Endothelial cell (in vitro differentiated cells): ENCODE results near the gene BEND6. TPM values are rescaled to one million over a fixed set of nuclear protein-coding genes. Genes with fewer than 3 reads are reported as not detected.

Experiments used
- DNase-seq: peaks from one replicate; pipeline ENCODE4 v3.0.0; 2021; ENCODE audit warnings: low spot score
- H3K27ac Mint-ChIP-seq: one replicate; pipeline ENCODE4 v1.8.0; 2021; ENCODE audit warnings: mixed read lengths, inconsistent platforms; ENCODE audit not compliant: unreplicated experiment
- H3K27me3 Mint-ChIP-seq: one replicate; pipeline ENCODE4 v1.8.0; 2021; ENCODE audit warnings: mild to moderate bottlenecking, moderate library complexity, mixed read lengths, inconsistent platforms; ENCODE audit not compliant: unreplicated experiment
- H3K36me3 Mint-ChIP-seq: one replicate; pipeline ENCODE4 v1.8.0; 2021; ENCODE audit warnings: mild to moderate bottlenecking, low read depth, mixed read lengths, inconsistent platforms; ENCODE audit not compliant: unreplicated experiment
- H3K4me1 Mint-ChIP-seq: one replicate; pipeline ENCODE4 v1.8.0; 2021; ENCODE audit warnings: mild to moderate bottlenecking, mixed read lengths, inconsistent platforms; ENCODE audit not compliant: unreplicated experiment
- H3K4me3 Mint-ChIP-seq: one replicate; pipeline ENCODE4 v1.8.0; 2021; ENCODE audit warnings: mild to moderate bottlenecking, mixed read lengths, inconsistent platforms; ENCODE audit not compliant: unreplicated experiment
- H3K9me3 Mint-ChIP-seq: one replicate; pipeline ENCODE4 v1.8.0; 2021; ENCODE audit warnings: mixed read lengths, inconsistent platforms; ENCODE audit not compliant: unreplicated experiment
- total RNA-seq: library from RNA; stranded (reverse); fragmentation: NEBNext Ultra II Directional; extraction: Animal tissue kit (Norgen Biotek cat#: 25700); gene quantifications from one replicate; pipeline ENCODE4 v1.2.1, GENCODE V29; 2021; ENCODE audit not compliant: unreplicated experiment
- TF ChIP-seq, protein P1 (sequence below): fragments of 200-600 bp; sonication (generic); IDR thresholded peaks from one replicate; pipeline ENCODE4 v1.5.0; 2021; ENCODE audit warnings: antibody characterized with exemption; ENCODE audit not compliant: unreplicated experiment

The BEND6 gene
- total RNA-seq, 1 donor from 2014 or later = 0.97 TPM

DNA sequence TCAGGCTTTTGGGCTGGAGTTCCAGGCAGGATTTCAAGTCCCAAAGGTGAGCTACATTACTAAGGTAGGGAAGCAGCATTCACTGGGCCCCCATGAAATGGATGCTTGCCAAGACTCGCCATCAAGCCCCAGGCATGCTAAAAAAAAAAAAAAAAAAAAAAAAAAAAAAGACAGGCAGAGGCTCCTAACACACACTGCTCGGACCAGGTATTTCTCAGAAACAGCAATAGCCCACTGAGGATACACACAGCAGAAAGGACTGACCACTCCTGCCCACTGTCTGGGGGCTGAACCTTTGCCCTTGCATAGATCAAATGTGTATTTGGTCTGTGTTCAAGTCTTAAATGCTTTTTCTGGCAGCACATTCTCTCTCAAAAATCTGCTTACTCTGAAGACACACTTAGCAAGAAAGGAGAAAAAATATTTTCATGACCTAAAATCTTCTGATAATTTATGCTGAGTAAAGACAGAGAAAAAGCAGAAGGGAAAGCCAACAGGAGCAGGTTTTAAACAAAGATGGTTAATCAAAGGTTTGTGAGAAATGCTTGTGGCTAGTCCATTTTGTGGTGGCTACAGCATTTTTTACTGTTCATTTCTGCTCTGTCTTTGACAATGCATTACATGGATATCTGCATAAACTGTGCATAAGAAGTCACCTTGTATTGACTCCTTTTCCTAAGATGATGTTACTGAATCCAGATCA is 37.9 kb upstream of the BEND6 start:
- Mint-ChIP-seq H3K9me3 (no peaks in the 10 kb centered on the region), H3K4me1 (no peaks in the 10 kb centered on the region), H3K27ac (no peak overlapping the region), H3K36me3 (no peaks in the 10 kb centered on the region), H3K4me3 (no peak overlapping the region), H3K27me3 (no peaks in the 10 kb centered on the region)
- DNase-seq = no peak
- TF ChIP-seq, protein P1, sequence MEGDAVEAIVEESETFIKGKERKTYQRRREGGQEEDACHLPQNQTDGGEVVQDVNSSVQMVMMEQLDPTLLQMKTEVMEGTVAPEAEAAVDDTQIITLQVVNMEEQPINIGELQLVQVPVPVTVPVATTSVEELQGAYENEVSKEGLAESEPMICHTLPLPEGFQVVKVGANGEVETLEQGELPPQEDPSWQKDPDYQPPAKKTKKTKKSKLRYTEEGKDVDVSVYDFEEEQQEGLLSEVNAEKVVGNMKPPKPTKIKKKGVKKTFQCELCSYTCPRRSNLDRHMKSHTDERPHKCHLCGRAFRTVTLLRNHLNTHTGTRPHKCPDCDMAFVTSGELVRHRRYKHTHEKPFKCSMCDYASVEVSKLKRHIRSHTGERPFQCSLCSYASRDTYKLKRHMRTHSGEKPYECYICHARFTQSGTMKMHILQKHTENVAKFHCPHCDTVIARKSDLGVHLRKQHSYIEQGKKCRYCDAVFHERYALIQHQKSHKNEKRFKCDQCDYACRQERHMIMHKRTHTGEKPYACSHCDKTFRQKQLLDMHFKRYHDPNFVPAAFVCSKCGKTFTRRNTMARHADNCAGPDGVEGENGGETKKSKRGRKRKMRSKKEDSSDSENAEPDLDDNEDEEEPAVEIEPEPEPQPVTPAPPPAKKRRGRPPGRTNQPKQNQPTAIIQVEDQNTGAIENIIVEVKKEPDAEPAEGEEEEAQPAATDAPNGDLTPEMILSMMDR = no peak

DNA sequence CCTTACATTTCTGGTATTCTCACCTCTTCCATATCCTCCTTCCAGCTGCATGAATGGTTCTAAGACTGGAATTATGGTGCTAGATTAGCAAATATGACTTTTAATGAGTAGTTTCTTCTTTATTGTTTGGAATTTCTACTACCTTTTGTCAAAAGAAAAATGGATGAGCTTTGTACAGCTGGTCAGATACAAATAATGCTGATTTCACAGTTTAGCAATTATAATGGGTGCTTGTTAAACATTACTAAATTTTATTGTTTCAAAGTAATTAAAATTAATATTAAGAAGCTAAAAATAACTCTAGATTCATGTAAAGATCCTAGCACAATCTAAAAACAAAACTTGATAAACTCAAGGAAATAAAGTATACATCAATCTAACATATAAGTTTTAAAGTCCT is 32.3 kb upstream of the BEND6 start:
- Mint-ChIP-seq H3K4me3 (no peak overlapping the region), H3K36me3 (no peaks in the 10 kb centered on the region), H3K27ac (no peak overlapping the region), H3K27me3 (no peaks in the 10 kb centered on the region), H3K4me1 (peaks cover 13% of the 10 kb centered on the region), H3K9me3 (no peaks in the 10 kb centered on the region)
- no peak for DNase-seq
- TF ChIP-seq, protein P1 = no peak

DNA sequence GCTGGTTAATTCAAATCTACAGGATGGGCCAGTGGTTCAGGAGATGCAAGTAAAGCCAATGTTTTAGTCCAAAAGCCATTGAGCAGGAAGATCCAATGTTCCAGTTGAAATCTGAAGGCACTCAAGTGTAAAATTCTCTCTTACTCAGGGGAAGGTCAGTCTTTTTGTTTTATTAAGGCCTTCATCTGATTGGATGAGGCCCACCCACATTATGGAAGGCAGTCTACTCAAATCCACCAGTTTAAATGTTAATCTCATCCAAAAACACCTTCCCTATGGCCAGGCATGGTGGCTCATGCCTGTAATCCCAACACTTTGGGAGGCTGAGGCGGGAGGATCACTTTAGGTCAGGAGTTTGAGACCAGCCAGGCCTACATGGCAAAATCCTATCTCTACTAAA is 31.3 kb upstream of the BEND6 start:
- Mint-ChIP-seq H3K27me3 (no peaks in the 10 kb centered on the region), H3K27ac (no peak overlapping the region), H3K4me3 (no peak overlapping the region), H3K4me1 (peaks cover 13% of the 10 kb centered on the region), H3K36me3 (no peaks in the 10 kb centered on the region), H3K9me3 (no peaks in the 10 kb centered on the region)
- DNase-seq = no peak
- TF ChIP-seq, protein P1 = no peak

DNA sequence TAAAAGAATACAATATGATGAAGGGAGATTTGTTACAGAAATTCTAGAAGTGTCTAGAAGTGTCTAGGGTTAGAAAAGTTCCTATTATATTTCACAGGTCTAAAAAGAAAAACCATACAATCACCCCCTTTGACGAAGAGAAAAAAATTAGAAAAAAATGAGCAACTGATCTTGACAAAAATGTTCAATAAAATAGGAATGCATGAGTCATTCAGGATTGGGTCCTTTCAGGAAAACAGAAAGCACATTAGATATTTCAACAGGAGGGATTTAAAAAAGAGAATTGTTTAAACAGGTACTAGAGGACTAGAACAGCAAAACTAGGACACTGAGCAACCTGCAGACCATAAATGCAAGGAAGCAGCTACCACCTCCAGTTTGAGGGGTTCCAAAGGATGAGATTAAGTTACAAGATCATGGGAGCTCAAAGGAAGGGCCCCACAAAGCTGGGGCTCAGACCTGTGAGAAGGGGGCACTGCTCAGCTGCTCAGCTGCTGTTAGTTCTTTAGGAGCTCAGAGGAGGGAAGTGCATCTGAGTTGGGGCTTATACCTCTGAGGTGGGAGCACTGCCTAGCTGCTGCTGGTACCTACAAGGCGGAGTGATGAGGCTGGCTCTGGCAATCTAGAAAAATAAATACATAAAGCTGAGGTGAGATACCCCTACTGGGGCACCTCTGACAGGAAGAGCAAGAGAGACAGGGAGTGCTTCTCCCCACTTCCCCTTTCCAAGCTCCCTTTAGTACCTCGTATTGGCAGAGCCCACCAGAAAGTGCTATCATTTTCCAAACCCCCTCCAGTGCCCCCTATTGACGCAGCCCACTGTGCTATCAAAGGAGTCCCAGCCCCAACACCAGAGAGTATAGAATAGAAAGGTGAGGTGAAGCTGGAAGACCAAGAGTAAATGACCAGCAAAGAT is 27.1 kb upstream of the BEND6 start:
- TF ChIP-seq, protein P1 = no peak
- no peak overlapping the region for H3K4me3 Mint-ChIP-seq
- no peaks in the 10 kb centered on the region for H3K9me3 Mint-ChIP-seq
- no peaks in the 10 kb centered on the region for H3K36me3 Mint-ChIP-seq
- no peak for DNase-seq
- H3K4me1 Mint-ChIP-seq = peaks cover 13% of the 10 kb centered on the region
- peaks cover 1% of the 10 kb centered on the region for H3K27me3 Mint-ChIP-seq
- H3K27ac Mint-ChIP-seq = no peak overlapping the region

DNA sequence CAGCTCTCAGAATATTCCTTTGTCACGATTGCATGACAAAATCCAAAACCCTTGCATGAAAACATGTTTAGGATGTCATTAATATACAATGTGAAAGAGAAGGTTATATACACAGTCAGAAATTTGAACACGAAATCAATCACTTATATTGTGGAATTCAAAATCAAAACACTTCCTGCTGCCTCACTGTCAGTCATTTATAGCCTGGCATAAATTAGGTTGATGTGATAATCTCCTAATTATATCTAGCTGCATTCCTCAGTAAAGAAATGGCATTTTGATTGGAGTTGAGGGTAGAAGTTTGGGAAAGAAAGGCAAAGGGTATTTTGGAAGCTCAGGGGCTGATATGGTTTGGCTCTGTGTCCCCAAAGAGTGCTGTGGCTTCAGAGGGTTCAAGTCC is 24.1 kb upstream of the BEND6 start:
- Mint-ChIP-seq H3K4me3 (no peak overlapping the region), H3K9me3 (no peaks in the 10 kb centered on the region), H3K27me3 (peaks cover 1% of the 10 kb centered on the region), H3K27ac (no peak overlapping the region), H3K36me3 (no peaks in the 10 kb centered on the region), H3K4me1 (peaks cover 6% of the 10 kb centered on the region)
- TF ChIP-seq, protein P1 = no peak
- DNase-seq = no peak
